ENCODE results near the gene INPP5A.

Gene INPP5A

DNA sequence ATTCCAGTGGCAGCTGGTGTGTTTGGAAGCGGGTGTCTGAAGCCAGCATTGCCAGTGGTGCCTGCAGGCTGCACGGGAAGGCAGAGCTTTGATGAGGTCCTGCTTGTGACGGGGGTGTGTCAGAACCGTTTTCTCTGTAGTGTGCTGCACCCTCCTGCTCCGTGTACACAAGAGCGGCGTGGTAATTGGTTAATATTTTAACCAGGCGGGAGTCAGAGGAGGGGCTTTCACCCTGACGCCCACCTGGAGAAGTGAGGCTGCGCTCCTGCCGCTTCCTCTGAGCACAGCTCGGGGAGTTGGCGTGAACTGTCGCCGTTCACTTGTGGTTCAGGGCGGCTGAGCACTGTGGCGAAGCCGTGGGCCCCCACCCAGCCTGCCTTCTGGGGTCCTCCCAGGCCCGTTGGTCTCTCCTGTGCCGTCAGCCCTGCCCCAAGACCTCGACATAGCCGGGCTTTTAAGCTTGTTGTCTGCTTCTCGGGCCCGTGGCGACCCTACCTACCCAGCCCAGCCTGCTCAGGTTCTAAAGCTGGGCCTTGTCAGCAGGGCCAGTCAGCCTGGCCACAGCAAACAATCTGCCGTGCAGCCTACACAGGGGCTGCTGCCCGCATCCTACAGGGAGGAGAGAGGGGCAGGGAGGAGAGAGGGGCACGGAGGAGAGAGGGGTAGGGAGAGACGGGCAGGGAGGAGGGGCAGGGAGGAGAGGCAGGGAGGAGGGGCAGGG is 236.8 kb downstream of the INPP5A start:
- no peak overlapping the region for H3K9ac ChIP-seq (ENCODE audit: low read depth, low read length, poor library complexity, severe bottlenecking)
- TF ChIP-seq, protein P1, sequence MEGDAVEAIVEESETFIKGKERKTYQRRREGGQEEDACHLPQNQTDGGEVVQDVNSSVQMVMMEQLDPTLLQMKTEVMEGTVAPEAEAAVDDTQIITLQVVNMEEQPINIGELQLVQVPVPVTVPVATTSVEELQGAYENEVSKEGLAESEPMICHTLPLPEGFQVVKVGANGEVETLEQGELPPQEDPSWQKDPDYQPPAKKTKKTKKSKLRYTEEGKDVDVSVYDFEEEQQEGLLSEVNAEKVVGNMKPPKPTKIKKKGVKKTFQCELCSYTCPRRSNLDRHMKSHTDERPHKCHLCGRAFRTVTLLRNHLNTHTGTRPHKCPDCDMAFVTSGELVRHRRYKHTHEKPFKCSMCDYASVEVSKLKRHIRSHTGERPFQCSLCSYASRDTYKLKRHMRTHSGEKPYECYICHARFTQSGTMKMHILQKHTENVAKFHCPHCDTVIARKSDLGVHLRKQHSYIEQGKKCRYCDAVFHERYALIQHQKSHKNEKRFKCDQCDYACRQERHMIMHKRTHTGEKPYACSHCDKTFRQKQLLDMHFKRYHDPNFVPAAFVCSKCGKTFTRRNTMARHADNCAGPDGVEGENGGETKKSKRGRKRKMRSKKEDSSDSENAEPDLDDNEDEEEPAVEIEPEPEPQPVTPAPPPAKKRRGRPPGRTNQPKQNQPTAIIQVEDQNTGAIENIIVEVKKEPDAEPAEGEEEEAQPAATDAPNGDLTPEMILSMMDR (conservative IDR thresholded peaks at IDR 0.05; ENCODE audit: low read length), result no peak
- TF ChIP-seq EZH2phosphoT487 (IDR thresholded peaks at IDR 0.05; ENCODE audit: borderline replicate concordance), result no peak
- peaks cover 7% of the 10 kb centered on the region; the same call in 1 of the 2 replicates for H3K36me3 ChIP-seq (ENCODE audit: insufficient read depth, low read length)
- H3K9me2 ChIP-seq (replicated peaks; ENCODE audit: low read depth, low read length), result no peaks in the 10 kb centered on the region
- no peaks in the 10 kb centered on the region for H3K4me1 ChIP-seq (ENCODE audit: insufficient read depth, low read length, poor library complexity, severe bottlenecking)
- no peak overlapping the region for H2AFZ ChIP-seq (ENCODE audit: low read length)
- H3F3A ChIP-seq (ENCODE audit: low read depth), result no peaks in the 10 kb centered on the region
- H3K27me3 ChIP-seq (ENCODE audit: insufficient read depth, low read length, poor library complexity, severe bottlenecking), result no peaks in the 10 kb centered on the region
- no peak overlapping the region for H3K4me3 ChIP-seq (ENCODE audit: low read length, poor library complexity, severe bottlenecking)
- H3K9me3 ChIP-seq (ENCODE audit: insufficient read depth, low read depth, low read length), result no peaks in the 10 kb centered on the region
- H3K79me2 ChIP-seq (ENCODE audit: insufficient read depth, low read length), result no peaks in the 10 kb centered on the region
- H4K20me1 ChIP-seq (ENCODE audit: insufficient read depth, low read length, poor library complexity, severe bottlenecking), result no peaks in the 10 kb centered on the region
- no peak overlapping the region for H3K4me2 ChIP-seq (ENCODE audit: low read depth, low read length, poor library complexity, severe bottlenecking)

DNA sequence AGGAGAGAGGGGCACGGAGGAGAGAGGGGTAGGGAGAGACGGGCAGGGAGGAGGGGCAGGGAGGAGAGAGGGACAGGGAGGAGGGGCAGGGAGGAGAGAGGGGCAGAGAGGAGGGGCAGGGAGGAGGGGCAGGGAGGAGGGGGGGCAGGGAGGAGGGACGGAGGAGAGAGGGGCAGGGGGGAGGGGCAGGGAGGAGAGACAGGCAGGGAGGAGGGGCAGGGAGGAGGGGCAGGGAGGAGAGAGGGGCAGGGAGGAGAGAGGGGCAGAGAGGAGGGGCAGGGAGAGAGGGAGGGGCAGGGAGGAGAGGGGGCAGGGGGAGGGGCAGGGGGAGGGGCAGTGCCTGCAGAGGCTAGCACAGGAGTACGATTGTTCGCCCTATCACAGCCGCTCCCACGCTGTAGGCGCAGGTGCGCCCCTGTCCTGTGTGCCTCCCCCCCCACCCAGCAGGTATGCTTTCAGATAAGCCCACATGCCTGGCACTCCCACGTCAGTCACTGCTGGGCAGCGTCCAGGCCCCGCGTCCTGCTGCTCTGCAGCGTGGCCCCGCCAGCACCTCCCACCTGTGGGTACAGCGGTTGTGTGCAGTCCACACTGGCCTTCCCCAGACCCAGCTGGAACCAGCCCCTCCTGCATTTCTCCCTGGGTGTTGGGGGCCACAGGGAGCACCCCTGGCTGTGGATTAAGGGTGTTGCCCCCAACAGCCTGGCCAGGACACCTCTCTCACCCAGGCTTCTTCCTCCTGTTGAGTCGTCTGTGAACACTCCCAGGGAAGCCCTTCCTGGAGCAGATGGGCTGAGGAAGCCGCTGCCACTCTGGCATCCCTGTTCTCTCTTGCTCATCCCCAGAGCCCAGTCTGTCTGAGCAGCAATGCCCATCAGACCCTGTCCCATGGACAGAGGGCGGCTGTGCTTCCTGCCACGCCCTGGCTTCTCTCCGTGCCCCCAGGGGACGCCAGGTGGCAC is 237.6 kb downstream of the INPP5A start:
- TF ChIP-seq EZH2phosphoT487 (IDR thresholded peaks at IDR 0.05; ENCODE audit: borderline replicate concordance), result no peak
- TF ChIP-seq, protein P1 (conservative IDR thresholded peaks at IDR 0.05; ENCODE audit: low read length), result no peak
- H3F3A ChIP-seq (ENCODE audit: low read depth), result no peaks in the 10 kb centered on the region
- no peak overlapping the region for H3K9ac ChIP-seq (ENCODE audit: low read depth, low read length, poor library complexity, severe bottlenecking)
- H3K36me3 ChIP-seq (ENCODE audit: insufficient read depth, low read length), result peaks cover 7% of the 10 kb centered on the region; the same call in 1 of the 2 replicates
- H2AFZ ChIP-seq (ENCODE audit: low read length), result no peak overlapping the region
- no peak overlapping the region for H3K4me3 ChIP-seq (ENCODE audit: low read length, poor library complexity, severe bottlenecking)
- H3K4me1 ChIP-seq (ENCODE audit: insufficient read depth, low read length, poor library complexity, severe bottlenecking), result no peaks in the 10 kb centered on the region
- no peaks in the 10 kb centered on the region for H3K9me2 ChIP-seq (replicated peaks; ENCODE audit: low read depth, low read length)
- no peaks in the 10 kb centered on the region for H4K20me1 ChIP-seq (ENCODE audit: insufficient read depth, low read length, poor library complexity, severe bottlenecking)
- no peaks in the 10 kb centered on the region for H3K27me3 ChIP-seq (ENCODE audit: insufficient read depth, low read length, poor library complexity, severe bottlenecking)
- H3K79me2 ChIP-seq (ENCODE audit: insufficient read depth, low read length), result no peaks in the 10 kb centered on the region
- H3K4me2 ChIP-seq (ENCODE audit: low read depth, low read length, poor library complexity, severe bottlenecking), result no peak overlapping the region
- H3K9me3 ChIP-seq (ENCODE audit: insufficient read depth, low read depth, low read length), result no peaks in the 10 kb centered on the region

DNA sequence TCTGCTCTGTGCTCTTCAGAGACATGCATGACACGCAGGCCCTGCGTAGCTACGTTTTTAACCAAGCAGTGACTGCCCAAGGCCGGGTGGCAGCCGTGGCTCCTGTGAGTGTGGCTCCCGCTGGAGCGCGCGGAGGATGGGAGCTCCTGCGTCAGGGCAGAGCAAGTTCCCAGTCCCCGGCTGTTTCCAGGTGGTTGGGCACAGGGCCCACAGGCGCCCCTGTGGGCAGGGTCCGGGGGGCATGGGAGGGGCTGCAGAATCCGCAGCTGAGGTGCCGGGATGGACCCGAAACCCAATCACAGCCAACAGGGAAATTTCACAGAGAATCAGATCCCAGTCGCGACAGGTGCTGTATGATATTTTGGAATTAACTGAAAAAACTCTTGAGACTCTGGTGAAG is 238.6 kb downstream of the INPP5A start:
- Histone ChIP-seq H3K9me2 (replicated peaks; ENCODE audit: low read depth, low read length) (no peaks in the 10 kb centered on the region), H3K4me1 (ENCODE audit: insufficient read depth, low read length, poor library complexity, severe bottlenecking) (no peaks in the 10 kb centered on the region), H3K9me3 (ENCODE audit: insufficient read depth, low read depth, low read length) (no peaks in the 10 kb centered on the region), H3F3A (ENCODE audit: low read depth) (no peaks in the 10 kb centered on the region), H3K4me2 (ENCODE audit: low read depth, low read length, poor library complexity, severe bottlenecking) (no peak overlapping the region), H3K79me2 (ENCODE audit: insufficient read depth, low read length) (no peaks in the 10 kb centered on the region), H3K4me3 (ENCODE audit: low read length, poor library complexity, severe bottlenecking) (no peak overlapping the region), H3K9ac (ENCODE audit: low read depth, low read length, poor library complexity, severe bottlenecking) (no peak overlapping the region), H3K36me3 (ENCODE audit: insufficient read depth, low read length) (peaks cover 1% of the 10 kb centered on the region; the same call in 1 of the 2 replicates), H2AFZ (ENCODE audit: low read length) (no peak overlapping the region), H3K27me3 (ENCODE audit: insufficient read depth, low read length, poor library complexity, severe bottlenecking) (no peaks in the 10 kb centered on the region), H4K20me1 (ENCODE audit: insufficient read depth, low read length, poor library complexity, severe bottlenecking) (no peaks in the 10 kb centered on the region)
- no peak for TF ChIP-seq EZH2phosphoT487 (IDR thresholded peaks at IDR 0.05; ENCODE audit: borderline replicate concordance)
- TF ChIP-seq, protein P1 (conservative IDR thresholded peaks at IDR 0.05; ENCODE audit: low read length), result no peak

Measured in Loucy (cell line).